Fibroblast of lung (primary cell): ENCODE measurements around the gene CIDEC. TPM values are rescaled to one million over a fixed set of nuclear protein-coding genes. Genes with fewer than 3 reads are reported as not detected.

Experiments used
- DNase-seq, 2 donors: peaks; one replicate each; pipeline versions ENCODE4 v3.0.0 to v3.0.0-alpha.2; 2010; ENCODE audit warnings: low read depth in 2 of 2
- H2AFZ ChIP-seq: 2 replicates; pipeline ENCODE4 v1.5.1; 2012; ENCODE audit warnings: low read length, control low read depth, inconsistent platforms
- H3K27ac ChIP-seq: 2 replicates; pipeline ENCODE4 v1.5.1; 2011; ENCODE audit warnings: low read length, control low read depth; ENCODE audit not compliant: insufficient read depth
- H3K27me3 ChIP-seq: 2 replicates; pipeline ENCODE4 v1.5.1; 2011; ENCODE audit warnings: mild to moderate bottlenecking, low read length; ENCODE audit not compliant: control insufficient read depth, insufficient read depth
- H3K36me3 ChIP-seq: 2 replicates; pipeline ENCODE4 v1.5.1; 2011; ENCODE audit warnings: low read length; ENCODE audit not compliant: control insufficient read depth, insufficient read depth
- H3K4me1 ChIP-seq: 2 replicates; pipeline ENCODE4 v1.5.1; 2011; ENCODE audit warnings: low read length; ENCODE audit not compliant: control insufficient read depth, insufficient read depth; ENCODE audit errors: extremely low read depth
- H3K4me2 ChIP-seq: 2 replicates; pipeline ENCODE4 v1.5.1; 2011; ENCODE audit warnings: low read length, control low read depth; ENCODE audit not compliant: insufficient read depth; ENCODE audit errors: extremely low read depth
- H3K4me3 ChIP-seq, 4 experiments: fragments of 200-600 bp in 1 of 4; sonication (generic) in 1 of 4; replicated peaks in 1 of 4; 2 replicates each; pipeline ENCODE4 v1.5.1; 2011 to 2016; ENCODE audit warnings: low read length in 4 of 4, low read depth in 3 of 4, mild to moderate bottlenecking in 3 of 4, control low read depth in 2 of 4, inconsistent platforms in 1 of 4, mixed read lengths in 1 of 4; ENCODE audit not compliant: insufficient read depth in 1 of 4; ENCODE audit errors: control extremely low read depth in 1 of 4
- H3K79me2 ChIP-seq: 2 replicates; pipeline ENCODE4 v1.5.1; 2012; ENCODE audit warnings: mild to moderate bottlenecking, low read length, inconsistent platforms; ENCODE audit not compliant: control insufficient read depth, insufficient read depth
- H3K9ac ChIP-seq: 2 replicates; pipeline ENCODE4 v1.5.1; 2011; ENCODE audit warnings: mild to moderate bottlenecking, low read length, control low read depth; ENCODE audit not compliant: insufficient read depth
- H3K9me3 ChIP-seq: 2 replicates; pipeline ENCODE4 v1.5.1; 2012; ENCODE audit warnings: low read depth, low read length; ENCODE audit not compliant: control insufficient read depth, insufficient read depth
- H4K20me1 ChIP-seq: 2 replicates; pipeline ENCODE4 v1.5.1; 2011; ENCODE audit warnings: low read length; ENCODE audit not compliant: control insufficient read depth, insufficient read depth; ENCODE audit errors: extremely low read depth
- CTCF ChIP-seq, 2 donors: IDR thresholded peaks in 1 of 2; conservative IDR thresholded peaks in 1 of 2; 1 replicate in 1 of 2; 2 replicates in 1 of 2; pipeline ENCODE4 v1.5.1; 2011 to 2012; ENCODE audit warnings: low read length in 2 of 2, control low read depth in 1 of 2, inconsistent platforms in 1 of 2, low read depth in 1 of 2, mild to moderate bottlenecking in 1 of 2
- EZH2 ChIP-seq: IDR thresholded peaks from 2 replicates; pipeline ENCODE4 v1.5.1; 2012; ENCODE audit warnings: low read length, control low read depth, mild to moderate bottlenecking; ENCODE audit errors: missing control alignments
- polyA plus RNA-seq, 2 donors: library from polyadenylated mRNA; depleted of rRNA in 1 of 2; stranded (reverse) in 1 of 2; unstranded in 1 of 2; fragments of >200 nt; gene quantifications; 2 replicates each; pipeline ENCODE4 v1.2.1, GENCODE V29; 2011 to 2012; ENCODE audit warnings: missing spikeins in 1 of 2
- total RNA-seq: library from RNA; depleted of rRNA; stranded (reverse); fragments of >200 nt; gene quantifications from 2 replicates; pipeline ENCODE4 v1.2.1, GENCODE V29; 2014

Gene CIDEC
- total and polyA plus RNA-seq, 2 donors (not counting 1 experiment from before 2014, with no cell fraction given), result 0.08 to 0.17 TPM

- TF ChIP-seq EZH2, result no peak
- no peak for TF ChIP-seq CTCF (conservative IDR thresholded peaks at IDR 0.05 in 1 of 2, IDR thresholded peaks at IDR 0.05 in 1 of 2; ENCODE audit: low read depth in 1 of 2, low read length in 2 of 2)
- Histone ChIP-seq H3K9ac (no peak overlapping the region), H2AFZ (peak overlapping the region; percentile 24), H3K27me3 (no peaks in the 10 kb centered on the region), H3K4me3 (no peak overlapping the region), H4K20me1 (no peaks in the 10 kb centered on the region), H3K27ac (peak overlapping the region; percentile 41), H3K79me2 (no peaks in the 10 kb centered on the region), H3K4me2 (no peak overlapping the region), H3K9me3 (no peaks in the 10 kb centered on the region), H3K36me3 (no peaks in the 10 kb centered on the region), H3K4me1 (peaks cover 5% of the 10 kb centered on the region)
- peak; percentile 84 to 95 for DNase-seq
Observed at GRCh38 chr3:9864200-9864927, 15.7 kb downstream of the CIDEC start.

GRCh38 chr3:9863058-9863772 is 16.8 kb downstream of the CIDEC start:
- Histone ChIP-seq H4K20me1 (no peaks in the 10 kb centered on the region), H3K9me3 (no peaks in the 10 kb centered on the region), H3K4me1 (peaks cover 5% of the 10 kb centered on the region), H3K79me2 (no peaks in the 10 kb centered on the region), H3K27ac (no peak overlapping the region), H3K4me2 (no peak overlapping the region), H3K9ac (no peak overlapping the region), H2AFZ (peak overlapping the region; percentile 78), H3K36me3 (no peaks in the 10 kb centered on the region), H3K4me3 (no peak overlapping the region), H3K27me3 (no peaks in the 10 kb centered on the region)
- TF ChIP-seq EZH2, result no peak
- no peak for TF ChIP-seq CTCF (conservative IDR thresholded peaks at IDR 0.05 in 1 of 2, IDR thresholded peaks at IDR 0.05 in 1 of 2; ENCODE audit: low read depth in 1 of 2, low read length in 2 of 2)
- no peak for DNase-seq

- no peaks in the 10 kb centered on the region for H3K79me2 ChIP-seq
- TF ChIP-seq EZH2 (no peak), CTCF (conservative IDR thresholded peaks at IDR 0.05 in 1 of 2, IDR thresholded peaks at IDR 0.05 in 1 of 2; ENCODE audit: low read depth in 1 of 2, low read length in 2 of 2) (peak; percentile 28 to 40)
- peak; percentile 15 to 59 for DNase-seq
- no peaks in the 10 kb centered on the region for H3K36me3 ChIP-seq
- H2AFZ ChIP-seq, result peak overlapping the region; percentile 78
- no peak overlapping the region for H3K27ac ChIP-seq
- no peaks in the 10 kb centered on the region for H4K20me1 ChIP-seq
- no peak overlapping the region for H3K4me2 ChIP-seq
- H3K4me1 ChIP-seq, result peaks cover 5% of the 10 kb centered on the region
- H3K9me3 ChIP-seq, result no peaks in the 10 kb centered on the region
- H3K27me3 ChIP-seq, result no peaks in the 10 kb centered on the region
- no peak overlapping the region for H3K9ac ChIP-seq
- no peak overlapping the region for H3K4me3 ChIP-seq
Observed at GRCh38 chr3:9862391-9863057, 17.5 kb downstream of the CIDEC start.
